ENCODE data around the gene UBE3B.

Gene UBE3B

DNA sequence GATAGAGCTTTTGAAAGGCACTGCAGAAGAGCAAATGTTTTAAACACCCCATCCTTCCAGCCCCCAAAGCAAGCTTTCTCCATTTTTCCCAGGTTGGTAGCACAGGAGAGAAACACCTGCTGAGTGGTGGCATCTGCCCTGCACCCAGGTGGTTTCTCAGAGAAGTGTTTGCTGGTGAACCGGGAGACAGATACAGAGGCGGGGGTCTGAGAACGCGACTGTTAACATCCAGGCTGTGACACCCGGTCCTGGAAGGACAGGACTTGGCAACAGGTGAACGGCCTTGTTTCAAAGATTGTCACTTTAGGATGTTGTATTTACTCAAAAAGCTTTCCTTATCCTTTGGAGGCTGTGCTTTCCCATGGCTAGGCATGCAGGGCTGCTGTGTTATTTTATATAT is 77.3 kb downstream of the UBE3B start:
- TF ChIP-seq, protein P1, sequence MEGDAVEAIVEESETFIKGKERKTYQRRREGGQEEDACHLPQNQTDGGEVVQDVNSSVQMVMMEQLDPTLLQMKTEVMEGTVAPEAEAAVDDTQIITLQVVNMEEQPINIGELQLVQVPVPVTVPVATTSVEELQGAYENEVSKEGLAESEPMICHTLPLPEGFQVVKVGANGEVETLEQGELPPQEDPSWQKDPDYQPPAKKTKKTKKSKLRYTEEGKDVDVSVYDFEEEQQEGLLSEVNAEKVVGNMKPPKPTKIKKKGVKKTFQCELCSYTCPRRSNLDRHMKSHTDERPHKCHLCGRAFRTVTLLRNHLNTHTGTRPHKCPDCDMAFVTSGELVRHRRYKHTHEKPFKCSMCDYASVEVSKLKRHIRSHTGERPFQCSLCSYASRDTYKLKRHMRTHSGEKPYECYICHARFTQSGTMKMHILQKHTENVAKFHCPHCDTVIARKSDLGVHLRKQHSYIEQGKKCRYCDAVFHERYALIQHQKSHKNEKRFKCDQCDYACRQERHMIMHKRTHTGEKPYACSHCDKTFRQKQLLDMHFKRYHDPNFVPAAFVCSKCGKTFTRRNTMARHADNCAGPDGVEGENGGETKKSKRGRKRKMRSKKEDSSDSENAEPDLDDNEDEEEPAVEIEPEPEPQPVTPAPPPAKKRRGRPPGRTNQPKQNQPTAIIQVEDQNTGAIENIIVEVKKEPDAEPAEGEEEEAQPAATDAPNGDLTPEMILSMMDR (conservative IDR thresholded peaks at IDR 0.05; ENCODE audit: low read depth, low read length), result no peak
- no peak overlapping the region for H3K4me3 ChIP-seq (ENCODE audit: low read length)

DNA sequence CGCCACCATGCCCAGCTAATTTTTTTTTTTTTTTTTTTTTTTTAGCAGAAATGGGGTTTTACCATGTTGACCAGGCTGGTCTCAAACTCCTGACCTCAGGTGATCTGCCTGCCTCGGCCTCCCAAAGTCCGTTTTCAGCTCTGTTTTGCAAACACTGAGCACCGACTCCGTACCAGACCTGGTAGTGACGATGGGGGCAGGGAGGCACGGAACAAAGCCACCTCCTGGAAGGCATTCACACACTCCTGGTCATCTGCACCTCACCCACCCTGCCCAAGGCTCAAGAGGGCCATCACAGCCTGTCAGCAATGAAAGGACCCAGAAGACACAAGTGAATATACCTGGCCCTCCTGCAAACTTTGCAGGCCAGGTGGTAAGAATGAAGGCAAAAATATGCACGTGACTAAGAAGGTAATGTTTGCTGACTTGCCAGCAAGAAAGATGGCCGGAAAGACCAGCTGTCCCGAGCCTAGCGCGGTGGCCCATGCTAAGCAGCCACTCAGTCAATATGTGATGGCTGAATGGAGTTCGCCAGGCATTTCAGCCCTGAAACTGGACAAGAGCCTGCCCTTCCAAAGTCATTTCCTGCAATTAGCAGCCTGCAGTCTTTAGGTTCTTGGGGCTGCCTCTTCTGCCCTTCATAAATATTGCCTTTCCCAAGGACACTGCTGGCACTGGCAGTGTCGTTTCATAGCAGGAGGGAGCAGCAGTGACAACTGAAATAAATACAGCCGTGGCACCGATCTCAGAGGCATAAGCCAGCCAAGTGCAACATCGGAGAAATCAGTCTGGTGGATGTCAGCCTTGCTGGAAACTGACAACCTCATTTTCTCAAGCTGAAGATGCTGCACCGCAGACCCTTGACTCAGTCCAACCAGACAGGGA is 78.2 kb downstream of the UBE3B start:
- no peak for DNase-seq (ENCODE audit: low read depth)
- TF ChIP-seq, protein P1 (conservative IDR thresholded peaks at IDR 0.05; ENCODE audit: low read depth, low read length), result no peak
- no peak overlapping the region for H3K4me3 ChIP-seq (ENCODE audit: low read length)

More for the DNA sequence above, 77.3 kb downstream of the UBE3B start:
- no peak for DNase-seq (ENCODE audit: low read depth)

DNA sequence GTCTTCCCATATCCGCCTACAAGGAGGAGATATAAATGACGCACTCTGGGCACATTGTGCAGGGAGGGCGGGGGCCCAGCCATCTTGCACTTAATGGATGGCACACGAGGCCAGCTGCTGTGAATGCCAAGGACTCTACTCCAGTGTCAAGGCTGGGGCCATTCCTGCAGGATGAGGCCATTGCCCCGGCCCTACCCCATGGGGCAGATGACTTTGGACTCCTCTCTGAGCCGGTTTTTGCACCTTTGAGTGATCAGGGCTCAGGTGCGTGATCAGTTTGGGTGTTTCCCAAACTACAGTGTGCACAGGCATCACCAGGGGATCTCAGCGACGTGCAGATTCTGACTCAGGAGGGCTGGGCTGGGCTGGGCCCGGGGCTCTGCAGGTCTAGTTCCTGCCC is 79.8 kb downstream of the UBE3B start:
- DNase-seq (ENCODE audit: low read depth), result no peak
- H3K4me3 ChIP-seq (ENCODE audit: low read length), result no peak overlapping the region
- TF ChIP-seq, protein P1 (conservative IDR thresholded peaks at IDR 0.05; ENCODE audit: low read depth, low read length), result no peak

DNA sequence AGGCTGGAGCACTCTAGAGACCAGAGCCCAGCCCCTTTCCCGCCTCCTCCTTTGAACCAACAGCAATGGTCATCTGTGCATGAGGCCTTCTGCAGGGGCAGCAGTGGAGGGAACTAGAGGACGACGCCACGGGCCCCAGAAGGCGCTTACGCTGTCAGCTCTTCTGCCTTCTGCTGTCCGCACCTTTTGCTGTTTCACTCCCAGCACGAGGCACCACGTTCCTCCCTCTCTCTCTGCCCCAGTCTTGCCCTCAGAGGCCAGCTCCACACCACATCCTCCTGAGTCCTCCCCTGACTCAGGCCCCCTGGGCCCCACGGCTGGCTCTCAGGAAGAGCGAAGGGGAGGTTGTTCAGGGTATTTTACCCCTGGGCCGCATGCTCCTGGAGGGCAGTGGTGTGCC is 80.4 kb downstream of the UBE3B start:
- no peak for DNase-seq (ENCODE audit: low read depth)
- TF ChIP-seq, protein P1 (conservative IDR thresholded peaks at IDR 0.05; ENCODE audit: low read depth, low read length), result no peak
- H3K4me3 ChIP-seq (ENCODE audit: low read length), result no peak overlapping the region

DNA sequence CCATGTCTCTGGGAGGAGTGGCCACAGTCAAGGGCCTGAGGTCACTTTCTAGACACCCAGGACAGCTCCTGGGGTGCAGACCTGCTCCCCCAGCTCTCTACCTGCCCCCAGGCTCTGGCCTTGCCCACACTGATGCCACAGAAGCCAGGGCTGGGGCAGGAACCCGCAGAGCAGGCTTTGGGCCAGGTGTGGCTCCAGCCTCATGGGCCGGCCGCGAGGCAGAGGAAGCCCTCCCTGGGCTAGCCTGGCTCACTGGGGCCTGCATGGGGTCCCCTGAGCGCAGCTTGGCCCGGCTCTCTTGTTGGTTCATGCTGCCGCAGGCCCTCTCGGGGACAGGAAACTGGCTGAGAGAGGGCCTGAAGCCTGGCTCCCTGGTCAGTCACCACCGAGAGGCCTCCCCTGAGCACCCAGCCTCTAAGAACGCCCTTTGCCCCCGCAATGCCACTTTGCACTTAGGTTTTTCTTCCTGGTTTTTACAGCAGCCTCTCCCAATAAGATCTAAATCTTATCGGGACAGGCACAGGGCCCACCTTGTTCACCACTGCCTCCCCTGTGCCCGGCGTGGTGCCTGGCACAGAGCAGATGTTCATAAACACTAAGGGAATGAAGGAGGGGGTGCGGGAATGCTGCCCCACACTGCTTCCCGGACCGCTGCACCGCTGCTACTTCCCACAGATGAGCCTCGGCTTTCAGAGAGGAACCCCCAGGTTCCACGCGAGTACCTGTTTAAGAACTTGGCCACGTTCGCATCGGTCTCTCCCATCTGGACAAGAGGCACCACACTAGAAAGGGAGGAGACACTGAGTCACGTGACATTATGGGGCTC is 81.2 kb downstream of the UBE3B start:
- TF ChIP-seq, protein P1 (conservative IDR thresholded peaks at IDR 0.05; ENCODE audit: low read depth, low read length), result no peak
- no peak overlapping the region for H3K4me3 ChIP-seq (ENCODE audit: low read length)

DNA sequence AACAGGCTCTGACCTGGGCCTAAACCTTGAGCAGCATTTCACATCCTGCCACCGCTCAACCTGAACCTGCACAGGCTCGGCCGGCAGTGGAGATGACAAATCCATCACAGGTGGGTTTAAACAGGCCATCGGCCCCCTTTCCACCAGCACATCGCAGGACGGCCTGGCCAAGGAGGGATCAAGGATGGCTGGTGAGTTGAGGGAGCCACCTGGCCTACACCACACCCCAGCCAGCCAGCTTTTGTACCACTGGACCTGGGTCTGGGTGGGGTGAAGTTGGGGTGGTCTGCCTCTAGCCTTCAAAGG is 81.7 kb downstream of the UBE3B start:
- DNase-seq (ENCODE audit: low read depth), result no peak
- TF ChIP-seq, protein P1 (conservative IDR thresholded peaks at IDR 0.05; ENCODE audit: low read depth, low read length), result no peak

More for the DNA sequence above, 81.2 kb downstream of the UBE3B start:
- no peak for DNase-seq (ENCODE audit: low read depth)

More for the DNA sequence above, 81.7 kb downstream of the UBE3B start:
- H3K4me3 ChIP-seq (ENCODE audit: low read length), result no peak overlapping the region

Measured in retinal pigment epithelial cell (primary cell).